GM19193 (cell line): ENCODE measurements around the gene CSK.

Source experiments
- POLR2A ChIP-seq: IDR thresholded peaks from 4 replicates; pipeline ENCODE4 v1.6.1; 2011; ENCODE audit not compliant: insufficient read depth, insufficient read length; ENCODE audit errors: extremely low read depth

CSK gene

DNA sequence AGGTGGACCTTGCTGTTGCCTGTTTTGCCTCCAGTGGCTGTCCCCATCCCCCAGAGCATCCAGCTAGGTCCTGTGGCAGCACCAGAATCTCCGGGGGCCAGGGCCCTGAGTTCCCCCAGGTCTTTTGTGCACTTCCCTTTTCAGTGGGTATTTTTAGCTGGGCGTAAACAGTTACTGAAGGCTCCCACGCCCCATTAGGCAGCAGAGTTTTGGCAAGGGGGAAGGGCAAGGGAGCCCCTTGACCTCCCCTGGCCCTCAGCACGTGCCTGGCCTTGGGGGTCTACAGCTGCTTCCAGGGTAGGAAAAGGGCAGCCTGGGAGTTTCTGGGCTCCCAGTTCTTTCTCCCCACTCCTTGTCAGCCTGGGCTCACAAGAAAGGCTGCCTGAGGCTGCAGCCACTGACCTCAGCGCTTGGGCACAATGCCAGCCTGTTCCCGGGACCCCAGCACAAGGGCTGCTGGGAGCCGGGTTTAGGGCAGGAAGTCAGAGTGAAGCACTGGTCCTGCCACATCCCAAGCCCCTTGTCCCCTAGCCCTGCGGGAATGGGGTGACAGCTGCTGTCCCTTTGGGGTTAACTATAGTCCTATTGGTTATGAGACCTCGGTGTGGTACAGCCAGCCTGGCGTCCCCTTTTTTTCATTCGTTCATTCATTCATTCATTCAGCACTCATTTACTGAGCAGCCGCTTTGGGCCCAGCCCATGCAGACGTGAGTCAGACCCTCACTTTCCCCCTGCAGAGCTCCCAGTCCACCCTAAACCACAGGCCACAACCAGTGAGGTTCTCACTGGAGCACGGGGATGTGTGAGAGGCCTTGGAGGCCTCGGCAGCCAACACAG lies 8.4 kb downstream of the CSK start:
- peak; percentile 19 for TF ChIP-seq POLR2A

- TF ChIP-seq POLR2A: no peak
These were observed 9.1 kb downstream of the CSK start for GRCh38 chr15:74791007-74791406.

GRCh38 chr15:74791667-74792066 lies 9.8 kb downstream of the CSK start:
- TF ChIP-seq POLR2A: no peak

- TF ChIP-seq POLR2A: no peak
These were observed 10.5 kb downstream of the CSK start for GRCh38 chr15:74792227-74793016.

- TF ChIP-seq POLR2A: no peak
These were observed 11.5 kb downstream of the CSK start for GRCh38 chr15:74793135-74794028.

DNA sequence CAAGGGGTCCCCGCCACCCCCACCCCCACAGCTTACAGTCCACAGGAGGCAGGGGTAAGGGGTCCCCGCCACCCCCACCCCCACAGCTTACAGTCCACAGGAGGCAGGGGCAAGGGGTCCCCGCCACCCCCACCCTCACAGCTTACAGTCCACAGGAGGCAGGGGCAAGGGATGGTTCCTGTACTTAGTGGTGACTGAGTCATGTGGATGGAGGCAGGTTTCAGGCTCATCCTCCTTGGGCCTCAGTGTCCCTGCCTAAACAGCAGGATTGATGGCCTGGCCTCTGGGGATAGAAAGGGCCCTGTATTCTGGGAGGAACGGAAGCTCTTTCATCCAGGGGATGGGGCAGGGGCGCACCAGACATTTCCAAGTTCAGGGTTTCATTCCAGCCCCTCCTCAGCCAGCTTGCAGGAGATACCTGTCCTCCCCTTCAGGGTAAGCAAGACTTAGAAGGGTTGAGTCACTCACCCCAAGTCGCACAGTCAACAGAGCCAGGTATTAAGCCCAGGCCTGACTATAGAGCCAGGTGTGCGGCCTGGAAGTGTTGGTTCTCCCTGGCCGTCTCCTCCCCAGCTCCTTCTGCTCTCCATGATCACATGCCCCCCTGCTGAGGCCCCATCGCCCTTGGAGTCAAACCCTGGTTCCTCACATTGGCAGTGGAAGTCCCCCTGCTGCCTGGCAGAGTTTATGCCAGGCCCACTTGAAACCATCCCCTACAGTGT lies 12.5 kb downstream of the CSK start:
- no peak for TF ChIP-seq POLR2A

DNA sequence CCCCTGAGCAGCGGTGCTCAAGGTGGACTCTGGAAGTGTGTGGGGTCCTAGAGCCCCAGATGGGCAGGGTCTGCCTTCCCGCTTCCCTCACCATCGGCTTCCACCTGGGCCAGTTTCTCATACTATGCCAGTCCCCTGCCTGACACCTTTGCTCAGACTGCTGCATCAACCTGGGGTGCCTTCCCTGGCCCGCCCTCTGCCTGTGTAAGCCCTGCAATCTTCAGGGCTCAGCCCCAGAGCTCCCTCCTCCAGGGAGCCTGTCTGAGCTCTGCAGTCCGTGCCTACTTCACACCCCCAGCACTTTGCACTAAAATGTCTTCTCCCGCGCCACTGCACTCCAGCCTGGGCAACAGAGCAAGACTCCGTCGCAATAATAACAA lies 13.1 kb downstream of the CSK start:
- no peak for TF ChIP-seq POLR2A

DNA sequence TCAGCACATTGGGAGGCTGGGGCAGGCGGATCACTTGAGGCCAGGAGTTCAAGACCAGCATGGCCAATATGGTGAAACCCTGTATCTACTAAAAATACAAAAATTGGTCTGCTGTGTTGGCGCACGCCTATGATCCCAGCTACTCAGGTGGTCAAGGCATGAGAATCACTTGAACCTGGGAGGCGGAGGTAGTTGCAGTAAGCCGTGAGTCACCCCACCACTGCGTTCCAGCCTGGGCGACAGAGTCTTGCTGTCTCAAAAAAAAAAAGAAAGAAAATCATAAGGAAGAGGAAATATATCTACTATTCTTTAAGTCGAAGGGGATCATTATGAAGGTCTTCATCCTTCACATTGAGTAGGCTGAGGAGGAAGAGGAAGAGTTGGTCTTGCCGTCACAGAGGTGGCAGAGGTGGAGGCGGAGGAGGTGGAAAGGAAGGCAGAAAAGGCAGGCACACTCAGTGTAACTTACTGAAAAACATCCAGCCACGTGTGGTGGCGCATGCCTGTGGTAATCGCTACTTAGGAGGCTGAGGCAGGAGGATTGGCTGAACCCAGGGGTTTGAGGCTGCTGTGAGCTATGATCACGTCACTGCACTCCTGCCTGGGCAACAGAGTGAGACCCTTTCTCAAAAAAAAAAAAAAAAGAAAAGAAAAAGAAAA lies 14.2 kb downstream of the CSK start:
- TF ChIP-seq POLR2A: no peak

DNA sequence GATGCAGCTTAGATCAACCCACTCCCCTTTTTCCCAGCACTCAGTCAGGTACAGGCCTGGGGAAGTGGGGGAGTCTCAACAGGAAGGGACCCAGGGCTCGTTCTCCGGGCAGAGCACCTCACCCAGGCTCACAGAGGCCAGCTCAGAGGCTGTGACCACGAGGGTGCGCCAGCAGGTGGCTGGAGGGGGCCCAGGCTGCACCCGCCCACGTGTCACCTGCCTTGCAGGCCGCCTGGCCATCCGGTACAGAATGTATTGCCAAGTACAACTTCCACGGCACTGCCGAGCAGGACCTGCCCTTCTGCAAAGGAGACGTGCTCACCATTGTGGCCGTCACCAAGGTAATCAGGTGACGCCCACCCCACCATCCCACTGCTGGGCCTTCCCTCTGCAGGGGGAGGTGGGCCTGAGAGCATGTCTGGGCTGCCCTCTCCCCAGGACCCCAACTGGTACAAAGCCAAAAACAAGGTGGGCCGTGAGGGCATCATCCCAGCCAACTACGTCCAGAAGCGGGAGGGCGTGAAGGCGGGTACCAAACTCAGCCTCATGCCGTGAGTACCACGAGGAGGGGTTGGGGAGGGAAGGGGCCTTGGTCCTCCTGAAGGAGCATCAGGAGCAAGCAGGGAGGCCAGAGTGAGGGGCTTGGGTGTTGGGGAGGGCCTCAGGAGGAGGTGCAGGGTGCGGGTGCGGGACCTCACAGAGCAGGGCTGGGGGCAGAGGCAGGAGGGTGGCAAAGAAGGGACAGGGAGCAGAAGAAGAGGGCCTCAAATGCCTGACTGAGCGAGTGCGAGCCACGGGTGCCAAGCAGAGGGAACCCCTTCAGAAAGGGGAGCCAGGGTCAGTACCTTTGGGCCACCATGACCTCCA lies 16.7 kb downstream of the CSK start:
- TF ChIP-seq POLR2A: no peak

- no peak for TF ChIP-seq POLR2A
These were observed 17.5 kb downstream of the CSK start for GRCh38 chr15:74799255-74799855.

- TF ChIP-seq POLR2A: no peak
These were observed 18.1 kb downstream of the CSK start for GRCh38 chr15:74799856-74800558.

GRCh38 chr15:74800559-74801094 lies 18.7 kb downstream of the CSK start:
- TF ChIP-seq POLR2A: peak; percentile 5

GRCh38 chr15:74801311-74801997 lies 19.6 kb downstream of the CSK start:
- TF ChIP-seq POLR2A: no peak
